HCT116 (cell line): ENCODE results near the gene AKAP13. TPM values are rescaled to one million over a fixed set of nuclear protein-coding genes. Genes with fewer than 3 reads are reported as not detected.

Experiments used
- ATAC-seq: fragments of 200-7000 bp; cut with Tn5 transposase; 2 replicates; pipeline ENCODE4 v1.9.1; 2020; ENCODE audit warnings: mild to moderate bottlenecking, moderate library complexity
- BruUV-seq: library from RNA; stranded (reverse); fragments of 400-500 nt; replicated peaks from 2 replicates; lab custom pipeline; 2021; lab: Mats Ljungman, UMichigan
- CTCF ChIA-PET: fragments of 300-600 bp; sonication (Branson Sonifier 250); formaldehyde crosslinking; loops from one replicate; lab custom pipeline; 2021; ENCODE audit warnings: antibody characterized with exemption; lab: Charles Lee
- POLR2A ChIA-PET: fragments of 300-600, 350-600 bp; sonication (Branson Sonifier 250); formaldehyde crosslinking; loops from one replicate; lab custom pipeline; 2021; ENCODE audit warnings: antibody characterized with exemption; lab: Charles Lee
- RAD21 ChIA-PET, 2 experiments: fragments of 300-600 bp; sonication (Branson Sonifier 250); formaldehyde crosslinking; loops; one replicate each; lab custom pipeline; 2023; ENCODE audit warnings: low total read pairs in 2 of 2; ENCODE audit not compliant: uncharacterized antibody in 2 of 2, unreplicated experiment in 2 of 2, low non-redundant PET in 1 of 2; lab: Charles Lee
- DNase-seq: peaks from one replicate; pipeline ENCODE4 v3.0.0-alpha.2; 2010; ENCODE audit warnings: low read depth, low spot score
- H2AFZ ChIP-seq: fragments of 200-600 bp; shearing (Covaris generic), sonication (generic); 2 replicates; pipeline ENCODE4 v1.6.1; 2017; ENCODE audit warnings: low read depth, mixed run types, mixed read lengths, antibody characterized with exemption, low read length; ENCODE audit not compliant: poor library complexity, severe bottlenecking
- H3K27ac ChIP-seq: 2 replicates; pipeline ENCODE4 v1.5.1; 2012; ENCODE audit warnings: low read depth, low read length
- H3K27me3 ChIP-seq: fragments of 200-600 bp; sonication (generic); 2 replicates; pipeline ENCODE4 v1.6.1; 2016; ENCODE audit warnings: mixed run types, low read length, mixed read lengths; ENCODE audit not compliant: insufficient read depth
- H3K36me3 ChIP-seq, 2 experiments: fragments of 200-500 bp in 1 of 2; fragments of 200-600 bp in 1 of 2; sonication (Bioruptor generic) in 1 of 2; sonication (generic) in 1 of 2; 2 replicates each; pipeline versions ENCODE4 v1.5.1 to v1.6.1; 2014 to 2016; ENCODE audit warnings: low read length in 2 of 2, inconsistent platforms in 1 of 2, mixed read lengths in 1 of 2, mixed run types in 1 of 2; ENCODE audit not compliant: insufficient read depth in 2 of 2, control insufficient read depth in 1 of 2
- H3K4me1 ChIP-seq, 2 experiments: fragments of 200-600 bp in 1 of 2; sonication (generic) in 1 of 2; 2 replicates each; pipeline versions ENCODE4 v1.5.1 to v1.6.1; 2012 to 2017; ENCODE audit warnings: low read length in 2 of 2, inconsistent platforms in 1 of 2, mild to moderate bottlenecking in 1 of 2, mixed read lengths in 1 of 2, mixed run types in 1 of 2, moderate library complexity in 1 of 2; ENCODE audit not compliant: insufficient read depth in 2 of 2, control insufficient read depth in 1 of 2
- H3K4me2 ChIP-seq: fragments of 200-600 bp; sonication (generic); 2 replicates; pipeline ENCODE4 v1.6.1; 2017; ENCODE audit warnings: mixed run types, low read length, mixed read lengths
- H3K4me3 ChIP-seq, 2 experiments: fragments of 200-600 bp in 1 of 2; sonication (generic) in 1 of 2; replicated peaks in 1 of 2; 2 replicates each; pipeline ENCODE4 v1.5.1; 2011 to 2016; ENCODE audit warnings: low read length in 2 of 2, control low read depth in 1 of 2, low read depth in 1 of 2, mild to moderate bottlenecking in 1 of 2, mixed read lengths in 1 of 2, mixed run types in 1 of 2
- H3K79me2 ChIP-seq: fragments of 200-600 bp; sonication (generic); 2 replicates; pipeline ENCODE4 v1.6.1; 2017; ENCODE audit warnings: mild to moderate bottlenecking, mixed run types, low read length, moderate library complexity, mixed read lengths; ENCODE audit not compliant: insufficient read depth
- H3K9ac ChIP-seq: fragments of 200-600 bp; sonication (generic); 2 replicates; pipeline ENCODE4 v1.6.1; 2016; ENCODE audit warnings: low read length, mixed read lengths
- H3K9me2 ChIP-seq: fragments of 200-600 bp; sonication (generic), shearing (Covaris generic); 2 replicates; pipeline ENCODE4 v1.6.1; 2017; ENCODE audit warnings: mixed run types, mild to moderate bottlenecking, moderate library complexity; ENCODE audit not compliant: insufficient read depth
- H3K9me3 ChIP-seq, 2 experiments: fragments of 200-500 bp in 1 of 2; fragments of 200-600 bp in 1 of 2; sonication (Bioruptor generic) in 1 of 2; sonication (generic) in 1 of 2; 2 replicates each; pipeline ENCODE4 v1.6.1; 2014 to 2017; ENCODE audit warnings: low read length in 2 of 2, mixed read lengths in 2 of 2, inconsistent platforms in 1 of 2, low read depth in 1 of 2, mild to moderate bottlenecking in 1 of 2, mixed run types in 1 of 2, moderate library complexity in 1 of 2; ENCODE audit not compliant: control insufficient read depth in 1 of 2, insufficient read depth in 1 of 2
- H4K20me1 ChIP-seq: fragments of 200-600 bp; sonication (generic), shearing (Covaris generic); 2 replicates; pipeline ENCODE4 v1.6.1; 2017; ENCODE audit warnings: mixed run types, mild to moderate bottlenecking, moderate library complexity; ENCODE audit not compliant: insufficient read depth
- ATF3 ChIP-seq: IDR thresholded peaks from 2 replicates; pipeline ENCODE4 v1.6.1; 2012
- CEBPB ChIP-seq: IDR thresholded peaks from 2 replicates; pipeline ENCODE4 v1.6.1; 2012; ENCODE audit warnings: low read depth
- EGR1 ChIP-seq: IDR thresholded peaks from 2 replicates; pipeline ENCODE4 v1.6.1; 2012; ENCODE audit warnings: low read depth
- ELF1 ChIP-seq: IDR thresholded peaks from 2 replicates; pipeline ENCODE4 v1.6.1; 2012; ENCODE audit warnings: low read depth, borderline replicate concordance
- EZH2 ChIP-seq: fragments of 200-600 bp; sonication (generic); IDR thresholded peaks from 2 replicates; pipeline ENCODE4 v1.6.1; 2017; ENCODE audit warnings: antibody characterized with exemption, mixed run types
- FOSL1 ChIP-seq: IDR thresholded peaks from 2 replicates; pipeline ENCODE4 v1.6.1; 2012; ENCODE audit warnings: low read depth
- POLR2A ChIP-seq: IDR thresholded peaks from 2 replicates; pipeline ENCODE4 v1.7.0; 2011; ENCODE audit warnings: borderline replicate concordance; ENCODE audit not compliant: insufficient read depth, insufficient read length; ENCODE audit errors: extremely low read depth
- RAD21 ChIP-seq: IDR thresholded peaks from 2 replicates; pipeline ENCODE4 v1.6.1; 2012; ENCODE audit warnings: low read depth, mild to moderate bottlenecking
- REST ChIP-seq: IDR thresholded peaks from 2 replicates; pipeline ENCODE4 v1.6.1; 2012; ENCODE audit warnings: low read depth
- SIN3A ChIP-seq: IDR thresholded peaks from 2 replicates; pipeline ENCODE4 v1.6.1; 2012; ENCODE audit warnings: low read depth
- SP1 ChIP-seq: IDR thresholded peaks from 2 replicates; pipeline ENCODE4 v1.6.1; 2012; ENCODE audit warnings: low read depth
- ZBTB33 ChIP-seq: IDR thresholded peaks from 2 replicates; pipeline ENCODE4 v1.6.1; 2011; ENCODE audit warnings: mild to moderate bottlenecking, low read length, moderate library complexity; ENCODE audit not compliant: insufficient replicate concordance; ENCODE audit errors: extremely low read depth
- ZFX ChIP-seq: fragments of 450-650 bp; IDR thresholded peaks from 2 replicates; pipeline ENCODE4 v1.6.1; 2017
- ZNF274 ChIP-seq: fragments of 200-500 bp; sonication (Bioruptor generic); IDR thresholded peaks from 2 replicates; pipeline ENCODE4 v1.6.1; 2014; ENCODE audit warnings: mild to moderate bottlenecking, low read depth, low read length, inconsistent platforms
- intact Hi-C: fragments of 100-400 bp; cut with micrococcal nuclease; formaldehyde crosslinking; loops from 2 replicates; pipeline ENCODE4 v1.10.0; 2022
- total RNA-seq: library from RNA; stranded (reverse); gene quantifications from one replicate; pipeline ENCODE4 v1.2.1, GENCODE V29; 2021; ENCODE audit not compliant: unreplicated experiment

AKAP13 gene
- total RNA-seq, 1 experiment from 2014 or later: 43.1 TPM

GRCh38 chr15:85725019-85725418 is 344.6 kb downstream of the AKAP13 start (continued):
- TF ChIP-seq ZNF274 (no peak), POLR2A (no peak)

GRCh38 chr15:85725564-85725963 is 345.2 kb downstream of the AKAP13 start:
- CTCF ChIA-PET: interaction anchor here (1.3 kb wide), 1 partner anchor 115 kb away, joined by 4 read pairs; no protein-coding TSS in a partner anchor
- H3K9me2 ChIP-seq: no peaks in the 10 kb centered on the region
- RAD21 ChIA-PET: no interaction called here
- 0 out of 2 replicates have a peak, but pooled peaks cover 4% of the 10 kb centered on the region for H4K20me1 ChIP-seq
- TF ChIP-seq EZH2: no peak
- TF ChIP-seq CEBPB: no peak
- no peak for TF ChIP-seq ELF1
- no TSS peak for BruUV-seq
- H3K9ac ChIP-seq: no peak overlapping the region
- H3K27me3 ChIP-seq: no peaks in the 10 kb centered on the region
- H3K36me3 ChIP-seq: peaks cover 11 to 18% of the 10 kb centered on the region in 2 experiments; a peak in 3 of 4 replicates
- H3K4me3 ChIP-seq: no peak overlapping the region
- POLR2A ChIA-PET: no interaction called here
- H3K9me3 ChIP-seq: no peaks in the 10 kb centered on the region
- no peak for DNase-seq
- H2AFZ ChIP-seq: no peak overlapping the region
- intact Hi-C loops: loop anchor here (10.0 kb wide), 1 partner anchor 421 kb away; no protein-coding TSS in a partner anchor
- H3K4me2 ChIP-seq: no peak overlapping the region
- no peaks in the 10 kb centered on the region for H3K4me1 ChIP-seq
- no peak overlapping the region for H3K27ac ChIP-seq
- no peak for ATAC-seq
- no peaks in the 10 kb centered on the region for H3K79me2 ChIP-seq

GRCh38 chr15:85726454-85726853 is 346.1 kb downstream of the AKAP13 start:
- Histone ChIP-seq H3K36me3 (peaks cover 10 to 25% of the 10 kb centered on the region in 2 experiments; a peak in 3 of 4 replicates), H3K9me3 (no peaks in the 10 kb centered on the region), H3K27ac (no peak overlapping the region), H3K4me2 (no peak overlapping the region), H4K20me1 (0 out of 2 replicates have a peak, but pooled peaks cover 4% of the 10 kb centered on the region), H3K4me1 (no peaks in the 10 kb centered on the region), H3K79me2 (no peaks in the 10 kb centered on the region), H3K4me3 (no peak overlapping the region), H2AFZ (no peak overlapping the region), H3K27me3 (no peaks in the 10 kb centered on the region), H3K9ac (no peak overlapping the region), H3K9me2 (no peaks in the 10 kb centered on the region)
- POLR2A ChIA-PET: no interaction called here
- intact Hi-C loops: loop anchor here (10.0 kb wide), 1 partner anchor 422 kb away; no protein-coding TSS in a partner anchor
- no peak for ATAC-seq
- DNase-seq: no peak
- BruUV-seq: no TSS peak
- RAD21 ChIA-PET: interaction anchor here in 1 of 2 experiments (1.2 kb wide), 1 partner anchor 430 kb away, joined by 3 read pairs; no protein-coding TSS in a partner anchor
- CTCF ChIA-PET: interaction anchor here (1.3 kb wide), 1 partner anchor 114 kb away, joined by 4 read pairs; no protein-coding TSS in a partner anchor
- TF ChIP-seq EGR1: no peak
- TF ChIP-seq FOSL1: no peak
- no peak for TF ChIP-seq ELF1
- no peak for TF ChIP-seq RAD21
- TF ChIP-seq REST: no peak
- TF ChIP-seq ATF3: no peak
- TF ChIP-seq SIN3A: no peak
- TF ChIP-seq CEBPB: no peak
- TF ChIP-seq SP1: no peak
- no peak for TF ChIP-seq ZBTB33
- no peak for TF ChIP-seq ZFX
